GM18526 (cell line): ENCODE results near the gene SOS1.

Experiments used
- POLR2A ChIP-seq: IDR thresholded peaks from 3 replicates; pipeline ENCODE4 v1.6.1; 2011; ENCODE audit not compliant: insufficient read length; ENCODE audit errors: extremely low read depth

The SOS1 gene

DNA sequence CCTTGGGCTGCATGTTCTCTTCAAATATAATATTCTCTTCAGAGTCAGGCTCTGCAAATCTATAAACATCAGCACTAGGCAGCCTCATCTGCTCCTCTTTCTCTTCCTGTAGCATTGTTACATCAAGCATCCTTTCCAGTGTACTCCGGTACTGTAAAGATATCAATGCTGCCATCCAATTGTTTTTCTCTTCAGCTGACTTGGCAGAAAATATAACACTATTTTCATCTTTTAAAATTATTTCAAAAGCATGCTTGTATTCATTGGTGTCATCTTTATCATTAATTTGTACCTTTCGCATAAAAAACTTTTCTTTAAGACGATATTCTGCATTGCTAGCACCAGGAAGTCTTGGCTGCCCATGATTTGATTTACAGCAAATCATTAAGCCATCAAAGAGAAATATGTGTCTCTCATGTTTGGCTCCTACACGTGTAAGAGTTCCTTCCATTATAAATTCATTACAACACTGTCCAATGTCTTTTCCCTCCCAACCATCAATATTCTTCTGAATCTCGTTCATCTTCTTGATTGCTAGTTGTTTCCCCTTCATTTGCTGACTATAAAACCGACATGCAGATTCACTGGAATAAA is 98.1 kb downstream of the SOS1 start:
- TF ChIP-seq POLR2A, result no peak

DNA sequence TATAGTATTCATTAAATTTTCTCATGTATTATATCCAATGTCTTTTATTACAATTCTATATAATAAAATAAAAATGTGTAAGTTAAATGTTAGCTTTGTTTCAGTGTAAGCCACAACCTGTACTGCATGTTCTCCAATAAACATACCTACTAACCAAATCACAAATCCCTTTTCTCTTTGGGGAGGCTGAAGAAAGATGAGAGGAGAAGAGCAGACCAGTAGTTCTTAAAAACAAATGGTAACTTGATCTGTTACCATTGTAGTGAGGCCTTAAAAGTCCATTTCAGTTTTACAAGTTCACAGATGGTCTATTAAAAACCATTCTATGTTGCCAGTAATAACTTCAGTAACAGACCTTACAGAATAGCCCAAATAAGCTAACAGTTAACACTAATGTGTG is 100.5 kb downstream of the SOS1 start:
- TF ChIP-seq POLR2A, result no peak

DNA sequence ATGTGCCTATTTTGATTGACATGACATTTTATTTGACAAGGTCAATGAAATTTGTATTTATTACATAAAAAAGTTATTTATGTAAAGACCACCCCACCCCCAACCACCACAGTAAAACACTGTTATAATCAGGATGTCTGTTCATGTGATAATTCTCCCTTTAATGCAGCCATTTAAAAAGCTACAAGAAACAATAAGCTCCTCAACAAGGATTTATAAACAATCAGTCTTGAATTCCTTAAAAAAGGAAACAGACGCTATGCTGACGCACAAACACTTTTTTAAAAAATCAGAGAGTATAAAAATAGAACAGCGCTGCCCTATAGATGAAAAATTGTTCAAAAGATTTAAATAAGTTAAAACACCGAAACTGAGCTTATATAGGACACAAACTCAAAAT is 102.2 kb downstream of the SOS1 start:
- TF ChIP-seq POLR2A, result no peak

DNA sequence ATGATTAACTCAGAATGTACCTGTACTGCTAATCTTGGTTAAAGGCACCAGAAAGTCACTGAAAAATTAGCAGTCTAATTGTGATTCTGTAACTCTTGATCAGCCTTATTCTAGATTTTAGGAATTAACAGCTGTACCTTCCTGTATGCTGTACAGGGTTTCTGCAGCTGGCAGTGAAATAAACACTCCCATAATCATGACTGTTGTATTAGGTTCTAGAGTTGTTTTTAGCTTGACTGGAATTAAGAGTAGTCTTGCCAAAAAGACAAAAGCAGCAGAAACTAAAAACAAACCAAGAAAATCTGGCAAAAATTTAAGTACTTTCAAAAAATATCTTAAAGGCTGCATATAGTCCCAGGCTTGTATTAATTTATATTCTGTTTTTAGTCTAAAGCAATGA is 103.5 kb downstream of the SOS1 start:
- TF ChIP-seq POLR2A, result no peak

DNA sequence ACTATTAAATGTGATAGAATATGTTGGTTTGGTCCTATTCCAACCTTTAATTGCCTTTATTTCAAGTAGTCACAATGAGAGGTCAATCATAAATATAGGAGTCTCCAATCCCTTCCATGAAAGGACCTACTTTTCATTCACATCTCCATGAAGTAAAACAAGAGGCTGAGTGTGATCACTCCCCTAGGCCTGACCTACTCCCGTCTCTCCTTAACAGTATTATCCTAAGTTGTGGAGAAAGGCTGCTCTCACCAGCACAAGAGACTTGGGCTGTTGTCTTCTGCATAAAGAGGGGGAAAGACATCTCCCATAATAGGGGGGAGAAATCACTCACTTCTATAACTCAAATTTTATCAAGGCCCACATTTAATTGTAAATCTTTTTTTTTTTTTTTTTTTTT is 105.4 kb downstream of the SOS1 start:
- no peak for TF ChIP-seq POLR2A

DNA sequence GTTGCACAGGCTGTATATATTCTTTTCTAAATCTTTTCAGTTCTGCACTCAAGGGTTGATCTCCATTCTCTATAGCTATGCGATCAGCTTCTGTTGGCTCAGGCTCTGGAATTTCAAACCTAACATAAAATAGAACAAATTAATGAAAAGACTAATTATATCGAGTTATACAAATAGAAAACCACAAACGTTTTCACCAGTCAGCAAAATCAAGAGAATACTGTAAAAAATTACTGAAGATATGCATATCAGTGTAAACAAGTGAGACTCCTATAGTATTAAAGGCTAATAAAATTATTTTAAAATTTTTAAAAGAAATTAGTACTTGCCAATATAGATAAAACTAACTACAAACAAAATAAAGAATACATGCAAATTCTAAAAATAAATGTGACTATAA is 107.0 kb downstream of the SOS1 start:
- TF ChIP-seq POLR2A, result no peak

DNA sequence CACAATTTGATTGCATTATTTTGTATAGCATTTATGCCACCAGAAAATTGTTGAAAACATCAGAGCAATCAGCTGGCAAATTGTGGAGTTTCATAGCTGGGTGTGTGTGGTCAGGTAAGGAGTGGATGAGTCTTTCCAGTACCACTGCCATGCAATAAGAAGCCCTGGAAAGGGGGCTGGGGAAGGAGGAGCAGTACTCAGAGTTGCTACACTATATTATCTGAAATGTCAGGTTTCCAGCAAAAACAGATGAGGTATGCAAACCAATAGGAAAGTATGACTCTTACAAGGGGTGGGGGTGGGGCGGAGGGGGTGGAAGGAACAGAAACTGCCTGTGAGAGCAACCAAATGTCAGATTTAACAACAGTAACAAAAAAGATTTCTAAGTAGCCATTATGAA is 112.2 kb downstream of the SOS1 start:
- TF ChIP-seq POLR2A, result no peak

DNA sequence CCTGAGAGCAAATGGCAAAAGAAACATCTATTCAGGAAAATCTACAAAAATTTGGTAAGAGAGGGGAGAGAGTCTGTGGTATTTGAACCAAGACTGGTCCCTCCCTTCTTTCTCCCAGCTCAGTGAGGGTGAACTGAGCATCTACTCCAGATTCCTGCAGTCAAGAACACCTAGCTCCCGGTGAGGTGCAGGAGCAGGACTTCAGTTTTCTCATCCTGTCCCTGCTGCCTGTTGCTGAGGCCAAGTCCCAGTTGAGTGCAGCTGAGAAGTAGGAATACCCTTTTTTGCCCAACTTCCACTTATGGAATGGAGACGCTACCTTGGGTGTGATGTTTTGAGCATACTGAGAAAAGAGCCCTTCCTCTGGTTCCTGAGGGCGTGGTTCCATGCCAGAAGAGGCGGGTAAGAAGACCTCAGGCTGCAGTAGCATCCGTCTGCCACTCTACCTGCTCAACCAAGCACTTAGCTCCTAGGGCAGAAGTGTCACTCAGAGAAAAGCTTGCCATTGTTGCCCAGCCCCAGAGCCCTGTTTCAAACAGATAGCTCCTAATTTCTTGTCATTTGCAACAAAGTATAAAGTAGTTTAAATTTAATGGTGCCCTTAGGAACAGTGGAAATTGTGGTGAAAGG is 112.9 kb downstream of the SOS1 start:
- no peak for TF ChIP-seq POLR2A

DNA sequence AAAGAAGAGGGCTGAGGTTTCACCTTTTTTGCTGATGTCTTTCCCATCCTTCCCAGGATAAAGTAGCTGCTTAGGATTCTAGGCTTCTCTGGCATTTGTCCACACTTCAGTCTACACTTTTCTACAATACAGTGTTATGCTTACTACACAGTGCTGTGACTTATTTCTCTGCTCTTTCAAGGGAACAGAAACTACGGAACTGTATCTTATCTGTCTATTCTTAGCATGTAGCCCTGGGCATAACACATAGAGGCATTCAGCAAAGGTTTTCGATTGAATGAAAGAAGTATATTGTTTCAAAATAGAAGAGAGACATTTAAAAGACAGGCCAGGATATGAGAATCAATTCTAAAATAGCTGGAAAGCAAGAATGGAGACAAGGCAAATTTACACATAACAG is 120.3 kb downstream of the SOS1 start:
- no peak for TF ChIP-seq POLR2A

DNA sequence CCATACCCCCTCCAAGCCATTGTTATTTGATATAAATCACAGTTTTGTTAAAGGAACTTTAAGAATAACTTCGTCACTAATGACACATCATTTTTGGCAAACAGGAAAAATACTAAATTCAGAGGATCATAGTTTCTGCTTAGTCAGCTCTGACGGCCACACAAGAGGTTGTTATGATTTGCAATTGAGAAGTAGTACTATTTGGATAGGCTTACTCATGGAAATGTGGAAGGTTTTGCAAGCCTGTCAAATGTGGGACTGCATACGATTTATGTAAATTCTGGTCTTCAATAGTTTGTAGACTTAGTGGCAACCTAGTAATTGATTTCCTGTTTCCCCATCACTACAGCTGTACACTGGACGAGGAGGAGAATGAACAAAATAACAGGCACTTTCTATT is 123.1 kb downstream of the SOS1 start:
- TF ChIP-seq POLR2A, result no peak

DNA sequence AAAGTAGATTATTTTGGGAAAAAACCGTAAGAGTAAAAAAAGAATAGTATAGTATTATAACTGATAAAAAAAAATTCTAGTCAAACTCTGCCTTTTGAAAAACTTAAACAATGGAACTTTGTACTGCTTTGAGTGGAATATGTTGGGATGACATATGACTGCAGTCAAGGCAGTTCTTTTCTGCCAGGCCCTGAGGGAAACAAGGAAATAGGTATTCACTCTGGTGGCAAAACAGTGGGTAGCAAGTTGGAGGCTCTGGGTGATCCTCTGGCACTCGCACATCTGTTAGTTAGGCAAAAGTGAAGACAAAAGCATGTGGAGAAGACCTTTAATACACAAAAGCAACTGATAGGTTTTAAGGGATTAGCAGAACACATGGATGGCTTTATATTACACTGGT is 129.0 kb downstream of the SOS1 start:
- no peak for TF ChIP-seq POLR2A

DNA sequence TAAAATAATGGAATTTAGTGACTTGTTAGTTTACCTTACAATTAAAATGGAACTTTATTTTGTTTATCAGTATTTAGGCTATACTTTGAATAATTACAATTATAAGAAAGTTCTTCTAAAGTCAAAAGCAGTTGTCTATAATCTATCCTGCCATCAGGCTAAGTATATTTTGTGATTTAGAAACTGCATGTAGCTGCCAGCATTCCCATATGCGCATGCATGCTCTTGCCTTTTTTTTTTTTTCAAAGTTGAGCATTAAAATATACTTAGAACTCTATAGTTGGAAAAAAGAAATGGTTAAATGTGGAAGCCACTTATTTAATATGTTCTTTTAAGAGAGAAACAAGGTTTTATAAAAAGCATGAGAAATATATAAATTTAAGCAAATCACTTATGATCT is 132.1 kb downstream of the SOS1 start:
- no peak for TF ChIP-seq POLR2A

DNA sequence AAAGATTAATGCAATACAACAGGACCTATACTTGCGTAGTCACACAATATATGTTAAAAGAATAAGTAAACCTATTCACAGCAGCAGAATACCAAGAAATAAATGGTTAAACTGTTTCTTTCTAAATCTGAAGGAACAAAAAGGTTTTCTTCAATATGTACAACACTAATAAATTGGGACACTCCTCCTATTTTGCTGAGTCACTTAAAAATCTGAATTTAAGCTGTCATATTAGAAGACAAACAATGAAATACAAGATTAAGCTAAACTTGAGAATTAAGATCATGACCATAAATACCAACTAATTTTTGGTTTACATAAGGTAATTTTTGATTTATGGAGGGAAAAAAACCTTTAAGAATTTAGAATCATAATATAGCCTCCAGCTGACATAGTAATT is 138.4 kb downstream of the SOS1 start:
- no peak for TF ChIP-seq POLR2A

DNA sequence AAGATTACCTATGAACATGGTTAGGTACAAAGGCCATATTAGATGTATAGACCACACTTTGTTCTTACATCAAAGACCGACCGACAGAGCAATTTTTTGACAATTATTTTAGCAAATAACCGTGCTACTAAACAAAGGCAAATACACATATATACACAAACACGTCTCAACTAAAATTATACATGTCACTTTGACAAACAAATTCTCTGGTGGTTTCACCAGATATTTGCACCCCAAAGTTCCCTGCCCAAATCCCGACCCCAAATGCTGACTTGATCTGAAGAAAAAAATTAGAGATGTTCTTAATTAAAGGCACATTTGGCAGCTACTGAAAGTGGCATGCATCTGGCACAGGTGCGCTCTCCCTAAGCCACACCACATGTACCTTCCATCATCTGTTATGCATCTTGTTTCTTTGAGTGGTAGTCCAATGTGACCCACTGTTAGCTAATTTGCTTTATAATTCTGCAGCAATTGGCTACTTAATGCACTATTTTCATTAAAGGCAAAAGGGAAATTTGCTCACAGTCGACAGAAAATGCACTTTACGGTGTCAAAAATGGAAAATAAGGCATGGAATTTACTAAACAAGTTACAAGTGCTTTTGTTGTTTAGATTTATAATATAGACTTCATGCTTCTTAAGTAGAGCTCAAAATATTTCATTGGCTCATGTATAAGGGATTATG is 139.0 kb downstream of the SOS1 start:
- no peak for TF ChIP-seq POLR2A

DNA sequence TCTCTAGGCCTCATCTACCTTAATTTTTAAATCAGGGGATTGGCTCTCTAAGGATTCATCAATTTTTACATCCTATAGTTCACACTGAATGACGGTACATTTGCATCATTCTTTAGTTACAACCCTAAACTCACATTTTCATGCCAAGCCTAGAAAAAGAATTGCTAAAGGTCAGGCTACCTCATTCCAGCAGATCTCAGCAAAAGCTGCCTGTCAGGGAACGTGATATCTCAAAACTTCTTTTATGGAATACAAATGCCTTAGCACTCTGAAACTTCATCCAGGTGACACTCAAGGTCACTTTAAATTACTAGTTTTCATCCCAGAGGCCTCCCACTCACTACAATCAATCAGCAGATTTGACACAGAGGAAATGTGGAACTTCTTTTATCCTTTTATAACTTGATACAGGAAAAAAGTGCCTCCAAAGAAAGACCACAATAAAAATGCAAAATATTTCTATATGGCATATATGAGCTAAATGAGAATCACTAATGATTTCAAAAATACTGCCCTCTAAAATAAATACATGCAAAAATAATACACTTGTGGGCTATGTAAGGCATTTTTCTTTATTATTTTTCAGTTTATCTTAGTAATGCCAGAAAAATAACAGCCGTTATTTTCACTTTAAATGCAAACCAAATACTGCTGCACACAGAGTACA is 139.7 kb downstream of the SOS1 start:
- TF ChIP-seq POLR2A, result no peak

DNA sequence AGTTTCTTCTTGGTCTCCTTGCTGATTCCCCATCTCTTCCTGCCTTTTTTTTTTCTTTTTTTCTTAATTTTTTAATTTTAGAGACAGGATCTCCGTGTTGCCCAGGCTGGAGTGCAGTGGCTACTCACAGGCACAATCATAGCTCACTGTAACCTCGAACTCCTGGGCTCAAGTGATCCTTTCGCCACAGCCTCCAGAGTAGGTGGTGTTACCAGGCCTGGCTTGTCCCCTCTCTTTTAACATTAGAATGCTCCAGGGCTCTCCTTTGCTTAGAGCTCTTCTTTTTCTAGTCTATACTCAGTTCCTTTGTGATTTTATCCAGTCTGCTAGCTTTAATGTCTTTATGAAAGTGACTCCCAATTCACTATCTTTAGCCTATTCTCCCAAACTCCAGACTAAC is 141.9 kb downstream of the SOS1 start:
- no peak for TF ChIP-seq POLR2A

DNA sequence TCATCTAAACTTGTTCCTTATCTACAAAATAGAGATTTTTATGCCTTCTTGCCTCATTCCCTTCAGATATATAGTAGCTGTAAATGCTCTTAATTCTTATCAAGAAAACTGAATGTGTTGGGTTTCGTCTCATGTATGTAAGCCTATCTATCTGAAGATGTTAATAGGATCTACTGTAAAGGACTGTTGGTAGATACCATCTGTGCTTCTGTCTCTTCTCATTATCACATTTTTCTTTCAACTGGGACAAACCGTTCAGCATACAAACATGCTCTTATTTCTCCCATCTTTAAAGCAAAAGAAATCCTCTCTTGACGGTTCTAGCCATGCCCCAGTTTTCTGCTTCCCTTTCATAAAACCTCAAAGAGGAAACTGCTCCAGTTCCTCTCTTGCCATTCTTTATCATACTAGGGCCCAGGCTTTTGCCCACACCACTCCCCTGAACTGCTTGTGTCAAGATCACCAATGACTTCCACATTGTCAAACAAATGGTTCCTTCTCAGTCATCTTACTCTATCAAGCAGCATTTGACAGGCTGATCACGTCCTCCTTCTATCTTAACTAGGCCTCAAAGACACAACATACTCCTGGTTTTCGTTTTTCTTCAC is 142.5 kb downstream of the SOS1 start:
- no peak for TF ChIP-seq POLR2A

DNA sequence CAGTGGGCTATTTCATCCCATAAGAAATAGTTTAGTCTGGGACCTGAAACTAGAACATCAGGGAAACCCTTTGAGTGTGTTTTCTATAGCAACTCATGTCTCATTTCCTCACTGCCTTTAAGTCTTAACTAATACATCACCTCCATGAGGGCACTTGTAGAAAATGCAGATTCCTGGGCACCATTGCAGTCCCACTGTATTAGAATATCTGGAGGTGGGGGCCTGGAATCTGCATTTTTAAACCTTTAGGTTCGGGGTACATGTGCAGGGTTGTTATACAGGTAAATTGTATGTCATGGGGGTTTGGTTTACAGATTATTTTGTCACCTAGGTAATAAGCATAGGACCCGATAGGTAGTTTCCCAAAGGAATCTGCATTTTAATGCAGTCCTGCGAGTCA is 143.8 kb downstream of the SOS1 start:
- TF ChIP-seq POLR2A, result no peak
